ENCODE data around the gene MAN2A2. TPM values are rescaled to one million over a fixed set of nuclear protein-coding genes. Genes with fewer than 3 reads are reported as not detected.
"Not testable (repeated sequence)": the region's sequence is repeated elsewhere in the genome, so short reads cannot be mapped to it uniquely, and the experiment has no call there.

MAN2A2 gene
- total RNA-seq, 1 donor from 2014 or later, result 70.0 TPM

DNA sequence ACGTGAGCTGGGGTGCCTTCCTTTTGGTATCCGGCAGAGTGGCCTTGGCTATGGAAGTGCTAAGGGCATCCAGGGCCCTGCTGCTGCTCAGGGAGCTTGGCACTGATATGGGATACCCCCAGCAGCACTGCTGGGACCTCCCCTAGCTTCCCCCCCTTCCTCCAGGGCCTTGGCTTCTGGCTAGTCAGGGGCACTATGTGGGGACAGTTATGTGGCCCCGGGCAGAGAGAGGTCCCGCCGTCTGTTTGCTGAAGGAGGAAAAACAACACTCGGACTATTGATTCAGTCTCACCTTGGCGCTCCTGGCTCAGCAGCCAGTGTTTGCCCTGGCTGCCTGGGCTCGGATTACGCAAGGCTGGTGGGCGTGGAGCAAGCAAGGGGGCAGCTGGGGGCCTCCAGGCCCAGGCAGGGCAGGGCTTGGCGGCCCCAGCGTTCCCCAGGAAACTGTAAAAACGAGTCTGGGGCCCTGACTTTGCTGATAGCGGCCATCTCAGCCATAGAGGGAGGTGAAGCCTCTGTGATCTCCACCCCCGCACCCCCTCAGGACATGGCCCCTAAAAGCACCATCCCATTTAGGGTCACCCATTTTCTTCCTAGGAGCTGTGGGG, 29.0 kb upstream of the MAN2A2 start:
- H3K4me3 Mint-ChIP-seq (ENCODE audit: unreplicated experiment), result peak overlapping the region; percentile 81
- no peaks in the 10 kb centered on the region for H3K27me3 Mint-ChIP-seq (ENCODE audit: unreplicated experiment)
- peaks cover 25% of the 10 kb centered on the region for H3K36me3 Mint-ChIP-seq (ENCODE audit: unreplicated experiment)
- H3K9me3 Mint-ChIP-seq (ENCODE audit: unreplicated experiment), result no peaks in the 10 kb centered on the region
- DNase-seq (ENCODE audit: extremely low spot score, unreplicated experiment), result no peak
- peak overlapping the region; percentile 89 for H3K27ac Mint-ChIP-seq (ENCODE audit: unreplicated experiment)
- H3K4me1 Mint-ChIP-seq (ENCODE audit: unreplicated experiment), result peaks cover 45% of the 10 kb centered on the region
- no peak for TF ChIP-seq CTCF (IDR thresholded peaks at IDR 0.05)

- not testable (repeated sequence) for H3K9me3 Mint-ChIP-seq (ENCODE audit: unreplicated experiment); H3K4me3 Mint-ChIP-seq (ENCODE audit: unreplicated experiment); H3K27me3 Mint-ChIP-seq (ENCODE audit: unreplicated experiment); DNase-seq (ENCODE audit: extremely low spot score, unreplicated experiment)
- Mint-ChIP-seq H3K27ac (ENCODE audit: unreplicated experiment) (peak overlapping the region; percentile 24), H3K4me1 (ENCODE audit: unreplicated experiment) (peaks cover 36% of the 10 kb centered on the region), H3K36me3 (ENCODE audit: unreplicated experiment) (peaks cover 30% of the 10 kb centered on the region)
These were observed 28.1 kb upstream of the MAN2A2 start for GRCh38 chr15:90874986-90875385.

- Mint-ChIP-seq H3K27ac (ENCODE audit: unreplicated experiment) (no peak overlapping the region), H3K4me1 (ENCODE audit: unreplicated experiment) (peaks cover 30% of the 10 kb centered on the region), H3K4me3 (ENCODE audit: unreplicated experiment) (no peak overlapping the region), H3K27me3 (ENCODE audit: unreplicated experiment) (no peaks in the 10 kb centered on the region), H3K9me3 (ENCODE audit: unreplicated experiment) (no peaks in the 10 kb centered on the region), H3K36me3 (ENCODE audit: unreplicated experiment) (peaks cover 30% of the 10 kb centered on the region)
- DNase-seq (ENCODE audit: extremely low spot score, unreplicated experiment), result no peak
- no peak for TF ChIP-seq CTCF (IDR thresholded peaks at IDR 0.05)
These were observed 27.5 kb upstream of the MAN2A2 start for GRCh38 chr15:90875549-90875981.

GRCh38 chr15:90876046-90876445, 27.1 kb upstream of the MAN2A2 start:
- no peak for DNase-seq (ENCODE audit: extremely low spot score, unreplicated experiment)
- no peaks in the 10 kb centered on the region for H3K27me3 Mint-ChIP-seq (ENCODE audit: unreplicated experiment)
- TF ChIP-seq CTCF (IDR thresholded peaks at IDR 0.05), result no peak
- H3K36me3 Mint-ChIP-seq (ENCODE audit: unreplicated experiment), result peaks cover 30% of the 10 kb centered on the region
- H3K9me3 Mint-ChIP-seq (ENCODE audit: unreplicated experiment), result no peaks in the 10 kb centered on the region
- H3K4me1 Mint-ChIP-seq (ENCODE audit: unreplicated experiment), result peaks cover 26% of the 10 kb centered on the region
- H3K27ac Mint-ChIP-seq (ENCODE audit: unreplicated experiment), result no peak overlapping the region
- H3K4me3 Mint-ChIP-seq (ENCODE audit: unreplicated experiment), result no peak overlapping the region

- H3K4me1 Mint-ChIP-seq (ENCODE audit: unreplicated experiment), result peaks cover 26% of the 10 kb centered on the region
- no peak overlapping the region for H3K4me3 Mint-ChIP-seq (ENCODE audit: unreplicated experiment)
- no peak for TF ChIP-seq CTCF (IDR thresholded peaks at IDR 0.05)
- H3K36me3 Mint-ChIP-seq (ENCODE audit: unreplicated experiment), result peaks cover 30% of the 10 kb centered on the region
- no peak for DNase-seq (ENCODE audit: extremely low spot score, unreplicated experiment)
- H3K27me3 Mint-ChIP-seq (ENCODE audit: unreplicated experiment), result no peaks in the 10 kb centered on the region
- no peaks in the 10 kb centered on the region for H3K9me3 Mint-ChIP-seq (ENCODE audit: unreplicated experiment)
- H3K27ac Mint-ChIP-seq (ENCODE audit: unreplicated experiment), result peak overlapping the region; percentile 14
These were observed 26.5 kb upstream of the MAN2A2 start for GRCh38 chr15:90876512-90877170.

All from osteocyte (in vitro differentiated cells).